ENCODE measurements around the gene NOTUM. TPM values are rescaled to one million over a fixed set of nuclear protein-coding genes. Genes with fewer than 3 reads are reported as not detected.

Gene NOTUM
- total and polyA plus RNA-seq, 2 of the 4 experiments (the other 2 are of a cell fraction) = 0.05 TPM; not detected in 1

DNA sequence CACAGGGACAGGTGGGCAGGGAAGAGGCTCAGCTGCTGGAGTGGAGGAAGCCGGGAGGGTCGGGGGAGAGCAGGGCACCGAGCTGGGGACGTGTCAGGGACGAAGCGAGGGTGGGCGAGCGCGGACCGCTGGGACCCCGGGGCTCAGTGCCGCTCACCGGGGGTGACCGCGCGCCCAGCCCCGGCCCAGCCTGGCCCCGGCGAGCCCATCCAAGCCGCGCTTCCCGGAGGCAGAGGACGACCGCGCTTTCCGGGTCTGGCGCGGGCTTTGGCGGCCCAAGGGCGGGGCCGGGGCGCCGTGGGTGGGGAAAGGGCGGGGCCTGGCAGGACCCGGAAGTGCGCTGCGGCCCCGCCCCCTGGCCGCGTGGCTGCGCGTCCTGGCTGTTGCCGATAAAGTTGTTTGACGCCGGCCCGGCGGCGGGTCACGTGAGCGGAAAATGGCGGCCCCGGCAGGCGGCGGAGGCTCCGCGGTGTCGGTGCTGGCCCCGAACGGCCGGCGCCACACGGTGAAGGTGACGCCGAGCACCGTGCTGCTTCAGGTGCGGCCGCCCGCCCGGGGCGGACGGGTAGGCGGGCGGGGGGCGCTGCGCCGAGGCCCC is 16.3 kb upstream of the NOTUM start, which contains the start of gene ASPSCR1:
ASPSCR1 (plus strand) TSS at position 419 of the 598 bp plus-strand sequence; CDS start at position 437, 18 bp downstream.
- in situ Hi-C loops (cut with MboI; ENCODE audit: low sequenced_read_pairs) (no loop called here), intact Hi-C loops (cut with micrococcal nuclease) (loop anchor here (2.0 kb wide), 1 partner anchor 41 kb away; the partner anchor contains the start of gene PYCR1), dilution Hi-C loops (cut with HindIII; ENCODE audit: low sequenced_read_pairs, unreplicated experiment) (no loop called here)
- H3K36me3 ChIP-seq (ENCODE audit: control insufficient read depth, insufficient read depth, low read length) = peaks cover 6% of the 10 kb centered on the region; the same call in 1 of the 2 replicates
- H3K4ac ChIP-seq (ENCODE audit: low read depth, low read length) = peak within 1 kb of the TSS; percentile 86
- peak within 1 kb of the TSS; percentile 94 for H3K4me2 ChIP-seq (ENCODE audit: low read depth, low read length)
- H3K9me3 ChIP-seq (ENCODE audit: control insufficient read depth, insufficient read depth, low read length) = peaks cover 3% of the 10 kb centered on the region; the same call in 1 of the 2 replicates
- H3K27me3 ChIP-seq (ENCODE audit: control insufficient read depth, insufficient read depth, low read length) = no peaks in the 10 kb centered on the region
- peak within 1 kb of the TSS; percentile 98 for H2AK9ac ChIP-seq (replicated peaks; ENCODE audit: low read depth, low read length, poor library complexity)
- ATAC-seq (ENCODE audit: low read depth) (peak; percentile 98), DNase-seq (peak; percentile 91)
- peak within 1 kb of the TSS; percentile 90 for H4K5ac ChIP-seq (ENCODE audit: low read depth, low read length)
- peak within 1 kb of the TSS; percentile 63 for H3K18ac ChIP-seq (ENCODE audit: low read depth, low read length)
- H3K4me1 ChIP-seq (ENCODE audit: control insufficient read depth, insufficient read depth, low read length) = peaks cover 3% of the 10 kb centered on the region
- BruUV-seq (replicated peaks) = no TSS peak
- H3K9ac ChIP-seq (ENCODE audit: low read depth, low read length) = peak within 1 kb of the TSS; percentile 75
- peak within 1 kb of the TSS; percentile 88 for H3K4me3 ChIP-seq (ENCODE audit: insufficient read depth, low read depth, low read length)
- peak within 1 kb of the TSS; percentile 95; the same call in 1 of the 2 replicates for H2BK120ac ChIP-seq (ENCODE audit: low read depth, low read length)
- H4K8ac ChIP-seq (ENCODE audit: low read depth in 2 of 2, low read length in 2 of 2) = peak within 1 kb of the TSS; percentile 73 to 97
- H3K14ac ChIP-seq (replicated peaks; ENCODE audit: low read depth, low read length) = peak within 1 kb of the TSS; percentile 100
- H2AFZ ChIP-seq (replicated peaks; ENCODE audit: low read length, poor library complexity) = peak within 1 kb of the TSS; percentile 98
- ChIA-PET POLR2A (ENCODE audit: unreplicated experiment) (no interaction called here), CTCF (no interaction called here)
- H2BK5ac ChIP-seq (ENCODE audit: low read depth, low read length, poor library complexity, severe bottlenecking) = peak within 1 kb of the TSS; percentile 98
- H3K9me1 ChIP-seq (ENCODE audit: insufficient read depth, low read length) = peaks cover 13% of the 10 kb centered on the region
- H4K20me1 ChIP-seq (ENCODE audit: insufficient read depth, low read length) = no peaks in the 10 kb centered on the region
- H2BK15ac ChIP-seq (ENCODE audit: low read depth, low read length) = peak within 1 kb of the TSS; percentile 15; the same call in 1 of the 3 replicates
- 1% methylated on average over 21 of the region's 76 CpGs; no CpG with 5 or more reads in 1 of the 2 experiments for WGBS, 2 experiments (ENCODE audit: extremely low coverage in 2 of 2, insufficient read length in 1 of 2)
- no peak within 1 kb of the TSS for H3K56ac ChIP-seq (ENCODE audit: extremely low read depth, insufficient read depth, low read length)
- peaks cover 10 to 24% of the 10 kb centered on the region in 2 experiments; a peak in 3 of 4 replicates for H3K79me1 ChIP-seq (ENCODE audit: low read depth in 1 of 2, low read length in 2 of 2)
- peak within 1 kb of the TSS; percentile 71 for H2AK5ac ChIP-seq (ENCODE audit: low read depth, low read length)
- H3K23ac ChIP-seq (ENCODE audit: low read depth, low read length) = peak within 1 kb of the TSS; percentile 90
- H4K91ac ChIP-seq (ENCODE audit: insufficient read depth, low read depth, low read length) = peak within 1 kb of the TSS; percentile 84
- 0 out of 2 replicates have a peak within 1 kb of the TSS, but pooled peaks have one; percentile 75 for H2BK20ac ChIP-seq (ENCODE audit: low read depth, low read length)
- peak within 1 kb of the TSS; percentile 87 for H3K27ac ChIP-seq (ENCODE audit: insufficient read depth, low read length)
- TF ChIP-seq RCOR1 (IDR thresholded peaks at IDR 0.05; ENCODE audit: insufficient replicate concordance, low read length) (no peak), FOS (IDR thresholded peaks at IDR 0.05; ENCODE audit: low read depth, low read length) (peak; percentile 32; the same call in 1 of the 2 replicates), MAZ (IDR thresholded peaks at IDR 0.05; ENCODE audit: borderline replicate concordance, low read depth, low read length) (peak; percentile 88; the same call in 1 of the 2 replicates), RFX5 (IDR thresholded peaks at IDR 0.05; ENCODE audit: low read depth, low read length) (no peak), CHD1 (IDR thresholded peaks at IDR 0.05; ENCODE audit: low read depth, low read length) (no peak), MXI1 (IDR thresholded peaks at IDR 0.05; ENCODE audit: borderline replicate concordance, low read depth, low read length) (peak; percentile 91), BHLHE40 (IDR thresholded peaks at IDR 0.05; ENCODE audit: low read depth, low read length) (peak; percentile 99), POLR2A (IDR thresholded peaks at IDR 0.05; ENCODE audit: low read depth, low read length) (peak; percentile 90), CEBPB (IDR thresholded peaks at IDR 0.05; ENCODE audit: low read depth, low read length) (no peak), RAD21 (IDR thresholded peaks at IDR 0.05; ENCODE audit: low read length) (no peak), SMC3 (IDR thresholded peaks at IDR 0.05; ENCODE audit: low read depth, low read length) (no peak), NFE2L2 (IDR thresholded peaks at IDR 0.05; ENCODE audit: low read depth, low read length) (no peak; the same call in 1 of the 2 replicates), MAFK (IDR thresholded peaks at IDR 0.05; ENCODE audit: low read depth, low read length) (no peak)
- TF ChIP-seq, protein P1, sequence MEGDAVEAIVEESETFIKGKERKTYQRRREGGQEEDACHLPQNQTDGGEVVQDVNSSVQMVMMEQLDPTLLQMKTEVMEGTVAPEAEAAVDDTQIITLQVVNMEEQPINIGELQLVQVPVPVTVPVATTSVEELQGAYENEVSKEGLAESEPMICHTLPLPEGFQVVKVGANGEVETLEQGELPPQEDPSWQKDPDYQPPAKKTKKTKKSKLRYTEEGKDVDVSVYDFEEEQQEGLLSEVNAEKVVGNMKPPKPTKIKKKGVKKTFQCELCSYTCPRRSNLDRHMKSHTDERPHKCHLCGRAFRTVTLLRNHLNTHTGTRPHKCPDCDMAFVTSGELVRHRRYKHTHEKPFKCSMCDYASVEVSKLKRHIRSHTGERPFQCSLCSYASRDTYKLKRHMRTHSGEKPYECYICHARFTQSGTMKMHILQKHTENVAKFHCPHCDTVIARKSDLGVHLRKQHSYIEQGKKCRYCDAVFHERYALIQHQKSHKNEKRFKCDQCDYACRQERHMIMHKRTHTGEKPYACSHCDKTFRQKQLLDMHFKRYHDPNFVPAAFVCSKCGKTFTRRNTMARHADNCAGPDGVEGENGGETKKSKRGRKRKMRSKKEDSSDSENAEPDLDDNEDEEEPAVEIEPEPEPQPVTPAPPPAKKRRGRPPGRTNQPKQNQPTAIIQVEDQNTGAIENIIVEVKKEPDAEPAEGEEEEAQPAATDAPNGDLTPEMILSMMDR (conservative IDR thresholded peaks at IDR 0.05; ENCODE audit: low read depth, low read length) = 0 out of 2 replicates have a peak, but pooled peaks have one; percentile 1
- TF ChIP-seq, protein P2, sequence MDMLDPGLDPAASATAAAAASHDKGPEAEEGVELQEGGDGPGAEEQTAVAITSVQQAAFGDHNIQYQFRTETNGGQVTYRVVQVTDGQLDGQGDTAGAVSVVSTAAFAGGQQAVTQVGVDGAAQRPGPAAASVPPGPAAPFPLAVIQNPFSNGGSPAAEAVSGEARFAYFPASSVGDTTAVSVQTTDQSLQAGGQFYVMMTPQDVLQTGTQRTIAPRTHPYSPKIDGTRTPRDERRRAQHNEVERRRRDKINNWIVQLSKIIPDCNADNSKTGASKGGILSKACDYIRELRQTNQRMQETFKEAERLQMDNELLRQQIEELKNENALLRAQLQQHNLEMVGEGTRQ (IDR thresholded peaks at IDR 0.05; ENCODE audit: low read depth, low read length) = peak; percentile 98
